Limb (tissue), 2 donors: ENCODE measurements around the gene SLC27A4.
A peak's percentile ranks its signal among the peaks of the same experiment; 100 is the strongest.

Experiments
- DNase-seq, 2 donors: peaks; one replicate each; pipeline ENCODE4 v3.0.0-alpha.2; 2016; ENCODE audit errors: extremely low spot score in 2 of 2

SLC27A4 gene

DNA sequence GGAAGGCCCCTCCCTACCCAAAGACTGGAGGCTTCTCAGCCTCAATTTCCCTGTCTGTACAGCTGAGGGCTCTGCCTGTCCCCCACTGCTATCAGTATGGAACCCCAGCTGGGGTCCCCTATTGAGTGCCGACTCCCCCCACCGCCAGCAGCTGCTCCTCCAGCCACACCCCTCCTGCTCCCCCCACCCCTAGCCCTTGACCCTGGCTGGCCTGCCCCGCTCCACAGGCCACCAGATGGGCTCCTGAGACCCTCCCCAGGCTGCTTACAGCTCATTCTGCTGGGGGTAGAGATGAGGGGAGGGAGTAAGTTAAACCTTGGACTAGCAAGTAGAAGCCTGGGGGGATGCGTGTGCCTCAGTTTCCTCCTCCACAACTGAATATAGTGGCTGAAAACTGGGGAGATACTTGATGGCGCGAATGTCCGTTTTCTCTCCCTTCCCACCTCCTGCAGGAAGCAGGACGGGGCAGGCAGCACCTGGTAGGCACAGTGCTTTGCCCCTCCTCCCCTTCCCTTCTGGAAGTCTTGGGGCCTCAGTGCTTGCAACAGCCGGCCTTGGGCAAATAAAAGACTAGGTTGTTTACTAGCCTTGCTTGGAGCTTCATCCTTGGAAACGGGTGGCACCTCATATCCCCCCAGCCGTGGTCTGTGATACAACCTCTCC lies 50.0 kb downstream of the SLC27A4 start:
- DNase-seq, result no peak

DNA sequence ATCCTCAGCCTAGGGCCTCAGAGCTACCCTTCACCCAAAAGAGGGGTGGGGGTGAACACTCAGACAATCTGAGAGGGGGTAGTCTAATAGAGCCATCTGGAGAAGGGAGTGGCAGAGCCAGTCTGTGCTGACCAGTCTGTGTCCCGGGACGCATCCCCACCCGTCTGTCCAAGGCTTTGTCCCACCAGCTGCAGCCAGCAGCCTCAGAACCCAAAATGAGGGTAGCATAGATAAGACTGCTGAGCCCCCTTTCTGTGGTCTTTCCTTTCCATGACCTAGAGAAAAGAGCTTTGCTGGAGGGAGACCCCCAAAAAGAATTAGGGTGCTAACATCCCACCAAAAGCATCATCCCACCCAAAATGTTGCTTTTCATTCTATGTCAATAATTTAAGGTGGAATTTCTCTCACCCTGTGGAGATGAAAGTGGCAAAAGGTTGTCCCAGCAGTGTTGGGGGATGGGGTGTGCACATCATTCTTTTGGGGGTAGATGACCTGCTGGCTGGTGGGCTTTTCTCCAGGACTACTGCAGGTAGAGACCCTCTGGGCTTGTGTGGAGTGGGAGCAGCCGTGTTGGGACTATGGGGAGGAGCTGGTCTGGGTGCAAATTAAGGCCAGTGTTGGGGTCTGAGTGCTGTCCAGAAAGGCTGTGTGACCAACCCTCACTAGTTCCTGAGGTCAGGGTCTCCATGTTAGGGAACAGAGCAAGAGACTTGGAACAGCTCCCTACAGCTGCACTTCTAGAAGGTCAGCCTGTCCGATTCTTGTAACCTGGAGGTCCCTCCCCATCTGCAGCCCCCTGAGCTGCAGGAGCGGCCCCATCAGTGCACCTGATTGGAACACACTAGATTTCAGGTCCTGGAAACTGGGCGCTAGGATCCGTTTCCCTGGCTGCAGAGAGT lies 50.7 kb downstream of the SLC27A4 start:
- no peak for DNase-seq

DNA sequence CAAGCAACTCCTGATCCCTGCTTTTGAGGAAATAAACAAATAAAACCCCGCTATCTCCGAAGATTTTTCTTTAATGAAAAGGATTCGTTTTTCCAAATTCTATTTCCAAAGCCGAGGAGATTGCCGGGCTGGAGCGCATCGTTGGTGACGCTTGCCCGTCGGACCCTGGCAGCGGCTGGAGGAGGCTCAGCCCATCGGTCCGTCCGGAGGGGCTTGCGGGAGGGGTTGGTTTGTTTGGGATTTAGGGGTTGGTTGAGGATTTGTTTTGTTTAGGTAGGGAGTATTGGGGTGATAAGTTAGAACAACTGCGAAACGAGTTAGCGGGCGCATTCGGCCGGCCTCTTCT lies 51.6 kb downstream of the SLC27A4 start:
- no peak for DNase-seq

DNA sequence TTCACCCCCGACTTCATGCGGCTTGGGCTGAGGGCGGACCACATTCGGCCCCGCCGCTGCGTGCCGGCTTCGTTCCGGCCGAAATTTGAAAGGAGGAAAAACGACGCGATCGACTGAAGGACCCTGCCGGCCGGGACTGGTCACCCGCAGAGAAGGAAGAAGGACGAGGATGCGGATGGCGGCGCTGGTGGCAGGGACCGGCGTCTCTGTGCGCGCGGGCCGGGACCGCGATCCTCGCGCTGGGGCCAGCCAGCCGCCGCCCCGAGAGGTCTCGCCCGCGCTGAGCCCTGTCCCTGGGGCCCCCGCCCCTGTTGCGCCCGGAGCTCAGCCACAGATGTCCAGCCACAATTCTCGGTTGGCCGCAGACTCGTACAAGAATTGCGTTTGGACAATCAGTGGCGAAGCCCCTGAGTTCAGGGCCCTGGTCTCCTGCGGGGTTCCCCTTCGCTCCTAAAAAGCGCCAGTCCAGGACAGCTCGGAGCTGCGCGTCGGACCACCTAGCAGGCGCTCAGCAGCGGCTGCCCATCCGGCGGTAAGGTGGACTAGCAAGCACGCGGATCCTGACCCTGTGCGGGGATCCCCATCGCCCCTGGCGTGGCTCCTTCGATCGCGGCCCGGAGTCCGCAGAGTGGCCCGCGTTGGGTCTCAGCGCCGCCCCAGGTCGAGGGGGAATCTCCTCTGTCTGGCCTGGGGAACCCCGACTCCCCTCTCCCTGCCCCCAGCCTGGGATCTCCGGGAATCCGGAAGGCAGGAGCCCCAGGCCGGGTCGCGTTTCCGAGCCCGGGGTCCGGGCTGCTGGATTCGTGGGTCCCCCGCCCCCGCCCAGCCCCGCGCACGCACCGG lies 52.2 kb downstream of the SLC27A4 start:
- DNase-seq, result no peak

DNA sequence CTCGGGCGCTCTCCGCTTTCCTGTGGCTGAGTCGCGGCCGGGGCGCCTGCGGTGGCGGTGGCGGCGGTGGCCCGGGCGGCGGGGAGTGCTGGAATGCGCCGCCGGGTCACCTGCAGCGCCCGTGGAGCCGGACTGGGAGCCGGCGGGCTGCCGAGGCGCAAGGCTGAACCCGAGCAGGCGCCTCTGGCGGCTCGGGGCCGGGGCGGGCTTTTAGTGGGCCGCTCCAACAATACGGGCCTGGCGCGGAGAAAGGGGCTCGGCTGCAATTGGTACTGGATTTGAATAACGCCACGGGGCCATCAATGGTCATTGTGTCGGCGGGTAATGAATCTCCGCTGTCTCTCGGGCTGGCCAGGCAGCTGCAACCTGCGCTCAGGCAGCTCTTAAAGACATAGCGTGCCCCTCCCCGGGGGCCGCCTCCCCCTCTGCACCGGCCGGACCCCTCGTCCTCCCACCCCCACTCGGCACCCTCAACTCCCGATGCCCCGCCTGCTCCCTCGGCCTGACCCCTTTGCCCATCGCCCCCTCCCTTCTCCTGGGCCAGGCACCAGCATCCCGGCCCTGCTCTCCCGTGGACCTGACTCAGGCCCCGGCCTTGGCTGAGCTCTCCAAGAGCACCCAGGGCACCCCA lies 52.9 kb downstream of the SLC27A4 start:
- peak in 1 of 2 donors; percentile 69 for DNase-seq

DNA sequence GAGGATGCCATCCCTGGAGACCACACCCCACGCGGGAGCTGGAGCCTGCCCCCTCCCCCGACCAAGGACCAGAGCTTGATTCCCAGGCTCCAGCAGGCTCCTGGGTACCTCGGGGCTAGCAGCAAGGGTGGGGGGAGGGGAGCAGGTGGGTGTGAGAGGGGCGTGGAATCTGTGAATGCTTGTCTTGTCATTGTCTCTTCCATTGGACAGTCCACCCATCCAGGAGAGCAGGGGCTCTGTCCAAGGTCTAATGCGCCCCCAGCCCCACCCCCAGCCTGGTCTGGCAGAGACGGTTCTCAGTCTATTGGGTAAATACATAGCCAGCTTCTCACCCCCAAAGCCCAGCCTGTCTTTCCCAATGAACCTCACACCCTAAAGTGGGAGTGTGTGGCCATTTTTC lies 53.6 kb downstream of the SLC27A4 start:
- DNase-seq, result no peak

DNA sequence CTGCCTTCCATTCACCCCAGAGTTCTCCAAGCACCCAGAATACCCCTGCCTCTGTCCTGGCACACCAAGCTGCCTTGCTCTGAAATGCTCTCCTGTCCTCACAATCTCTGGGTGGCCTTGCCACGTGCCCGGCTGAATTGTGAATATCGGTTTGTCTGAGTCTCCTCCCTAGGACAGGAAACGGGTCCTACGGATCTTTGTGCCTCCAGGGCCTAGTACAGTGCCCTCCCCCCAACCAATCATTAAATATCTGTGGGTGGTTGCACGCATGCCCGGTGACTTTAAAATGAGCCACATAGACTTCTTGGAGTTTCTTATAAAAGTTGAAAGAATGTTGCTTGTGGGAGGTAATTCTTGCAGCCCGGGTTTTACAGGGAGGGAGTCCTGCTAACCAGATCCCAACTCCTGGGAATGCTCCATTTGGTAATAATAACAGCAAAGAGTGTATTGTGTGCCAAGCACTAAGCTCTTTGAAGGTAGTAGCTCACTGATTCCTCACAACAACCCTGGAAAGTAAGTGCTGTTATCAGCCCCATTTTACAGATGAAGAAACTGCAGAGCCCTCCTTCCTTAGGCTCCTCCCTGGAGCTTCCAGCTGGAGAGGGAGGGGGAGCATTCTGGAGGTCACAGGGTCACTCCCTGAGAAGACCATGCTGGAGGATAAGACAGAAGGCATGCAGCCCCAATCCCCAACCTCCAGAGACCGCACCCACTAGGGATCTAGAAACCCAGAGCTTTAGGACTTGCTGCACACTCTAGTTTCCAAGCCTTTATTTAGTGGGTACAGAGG lies 54.2 kb downstream of the SLC27A4 start:
- no peak for DNase-seq

DNA sequence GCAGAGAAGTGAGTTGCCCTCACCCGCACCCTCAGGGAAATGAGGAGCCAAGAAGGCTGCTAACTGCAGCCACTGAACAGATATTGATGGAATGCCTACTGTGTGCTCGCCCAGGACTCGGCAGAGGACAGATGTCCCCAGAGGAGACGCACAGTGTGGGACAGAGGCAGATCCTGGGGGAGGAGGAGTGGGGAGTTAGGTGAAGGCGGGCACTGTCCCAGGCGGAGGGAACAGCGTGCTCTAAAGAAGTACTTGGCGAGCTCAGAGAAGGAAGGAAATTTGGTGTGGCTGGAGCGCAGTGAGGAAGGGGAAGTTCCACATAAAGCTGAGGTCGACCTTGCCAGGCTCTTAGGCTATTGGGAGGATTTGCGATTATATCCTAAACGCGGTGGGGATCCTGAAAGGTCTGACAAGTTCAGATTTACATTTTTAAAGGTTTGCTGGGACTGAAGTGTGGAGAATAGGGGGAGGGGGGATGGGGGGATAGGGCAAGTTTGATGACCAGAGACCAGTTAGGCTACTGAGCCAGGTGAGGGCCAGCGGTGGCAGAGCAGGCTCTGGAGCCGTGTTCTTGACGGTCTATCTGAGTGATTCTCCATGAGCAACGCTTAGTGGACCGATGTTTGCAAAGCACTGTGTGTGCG lies 56.8 kb downstream of the SLC27A4 start:
- DNase-seq, result no peak

DNA sequence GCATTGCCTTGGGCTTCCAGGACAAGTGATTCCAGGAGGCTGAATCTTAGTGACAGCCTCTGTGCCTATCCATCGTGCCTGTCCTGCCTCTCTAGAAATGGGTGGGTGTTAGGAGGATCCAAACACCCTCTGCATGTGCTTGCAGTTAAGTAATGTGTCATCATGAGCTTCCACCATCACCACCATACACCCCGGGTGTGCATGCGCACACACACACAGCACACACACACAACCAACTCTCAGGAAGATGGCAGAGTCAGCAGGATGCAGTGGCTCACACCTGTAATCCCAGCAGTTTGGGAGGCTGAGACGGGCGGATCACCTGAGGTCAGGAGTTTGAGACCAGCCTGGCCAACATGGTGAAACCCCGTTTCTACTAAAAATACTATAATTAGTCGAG lies 57.5 kb downstream of the SLC27A4 start:
- DNase-seq, result no peak

DNA sequence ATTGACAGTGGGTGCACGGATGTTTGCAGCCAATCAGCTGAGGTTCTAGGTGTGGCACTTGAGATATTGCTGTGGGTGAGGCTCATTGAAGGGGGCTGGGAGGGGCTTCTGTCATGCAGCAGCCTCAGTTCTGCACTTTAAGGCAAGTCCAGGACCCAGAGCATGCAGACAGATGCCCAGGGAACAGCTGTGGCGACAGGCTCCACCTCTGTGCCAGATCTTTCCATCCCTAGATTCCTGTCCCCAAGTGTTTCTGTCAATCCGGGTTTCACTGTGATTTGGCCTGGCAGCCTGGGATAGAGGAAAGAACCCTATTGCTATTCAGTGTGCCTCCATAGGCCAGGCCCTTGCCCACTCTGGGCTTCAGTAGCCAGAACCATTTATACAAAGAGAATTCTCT lies 59.5 kb downstream of the SLC27A4 start:
- no peak for DNase-seq

DNA sequence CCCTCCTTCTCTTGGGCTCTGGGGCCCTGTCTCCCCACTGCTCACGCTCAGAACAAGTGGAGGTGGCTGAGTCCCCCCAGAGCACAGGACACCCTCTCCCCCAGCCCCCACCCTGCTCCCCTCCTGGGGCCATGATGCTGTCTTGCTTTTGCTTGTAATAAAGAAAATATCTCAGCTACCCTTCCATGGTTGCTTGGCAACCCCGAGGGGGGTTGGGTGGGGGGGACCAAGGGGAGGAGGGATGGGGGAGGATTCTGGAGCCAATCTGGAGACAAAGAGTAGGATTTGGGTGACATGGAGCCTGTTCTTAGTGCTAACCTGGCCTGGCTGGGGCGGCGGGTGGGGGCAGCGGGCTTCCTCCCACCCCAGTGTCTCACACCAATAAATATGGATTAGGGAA lies 64.2 kb downstream of the SLC27A4 start:
- DNase-seq, result no peak

DNA sequence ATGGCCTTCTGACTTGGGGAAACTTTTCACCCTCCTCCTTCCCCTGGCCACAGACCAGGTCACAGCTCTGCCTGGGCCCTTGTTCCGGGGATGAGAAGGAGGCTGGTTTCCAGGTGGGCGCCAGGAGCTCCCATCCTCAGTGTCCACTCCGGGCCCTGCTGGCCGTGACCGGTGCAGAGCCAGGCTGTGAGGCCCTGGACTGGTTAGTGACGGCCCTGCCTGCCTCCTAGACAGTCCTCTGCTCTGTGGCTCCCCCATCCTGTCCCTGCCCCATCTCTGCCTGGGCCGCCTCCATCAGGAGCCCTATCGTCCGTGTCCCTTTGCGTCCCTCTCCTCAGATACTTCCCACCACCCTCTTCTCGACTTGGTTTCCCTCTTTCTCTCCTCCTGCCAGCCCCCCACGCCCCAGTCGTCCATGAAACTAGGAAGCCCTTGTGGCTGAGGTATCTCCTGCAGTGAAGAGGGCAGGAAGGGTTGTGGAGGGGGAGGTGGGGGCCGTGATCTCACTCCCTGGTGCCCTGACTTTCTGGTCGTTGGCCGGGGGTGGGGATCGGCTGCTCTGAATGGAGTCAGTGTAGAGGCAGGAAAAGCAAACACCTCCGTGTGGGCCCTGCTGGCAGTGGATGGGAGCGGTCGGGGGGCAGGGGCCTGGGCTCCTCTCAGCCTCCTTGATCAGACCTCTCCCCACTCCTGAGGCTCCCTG lies 64.9 kb downstream of the SLC27A4 start:
- DNase-seq, result no peak

DNA sequence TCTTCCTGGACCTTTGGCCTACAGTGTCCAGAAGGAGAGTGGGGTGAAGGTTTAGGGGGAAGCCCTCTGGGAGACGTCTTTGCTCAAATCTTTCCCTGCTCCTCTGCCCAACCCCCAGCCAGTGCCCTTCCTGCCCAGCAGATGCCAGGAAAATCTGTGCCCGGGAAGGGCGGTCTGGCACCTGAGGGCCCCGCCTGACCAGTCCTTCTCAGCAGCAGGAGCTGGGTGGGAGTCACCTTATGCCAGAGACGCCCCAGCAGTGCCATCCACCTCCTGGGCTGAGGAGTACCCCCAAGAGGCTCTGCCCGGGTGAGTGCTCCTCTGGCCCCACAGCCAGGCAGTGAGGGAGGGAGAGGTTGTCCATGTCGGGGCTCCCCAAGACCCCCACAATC lies 65.4 kb downstream of the SLC27A4 start:
- no peak for DNase-seq

DNA sequence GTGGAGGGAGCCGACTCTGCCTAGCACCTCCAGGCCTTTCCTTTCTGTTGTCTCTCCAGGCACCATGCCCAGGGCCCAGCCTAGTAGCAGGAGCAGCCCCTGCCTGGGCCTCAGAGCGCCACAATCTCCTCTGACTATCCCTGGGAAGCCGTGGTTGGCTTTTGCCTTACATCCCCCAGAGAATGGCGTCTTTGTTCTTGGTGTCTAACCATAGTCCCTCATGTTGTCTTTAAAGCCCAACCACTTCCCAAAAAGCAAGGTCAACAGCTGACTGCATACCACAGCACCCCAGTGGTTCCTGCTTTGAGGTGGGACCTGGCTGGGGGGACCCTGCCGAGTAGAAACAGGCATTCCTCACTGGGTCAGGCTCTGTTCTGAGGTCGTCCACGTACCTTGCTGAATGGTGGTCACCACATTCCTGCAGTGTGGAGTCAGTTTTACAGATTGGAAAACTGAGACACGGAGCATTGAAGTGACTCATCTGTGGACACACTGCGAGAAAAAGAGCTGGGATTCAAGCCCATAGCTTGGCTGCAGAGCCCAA lies 66.6 kb downstream of the SLC27A4 start:
- DNase-seq, result no peak

DNA sequence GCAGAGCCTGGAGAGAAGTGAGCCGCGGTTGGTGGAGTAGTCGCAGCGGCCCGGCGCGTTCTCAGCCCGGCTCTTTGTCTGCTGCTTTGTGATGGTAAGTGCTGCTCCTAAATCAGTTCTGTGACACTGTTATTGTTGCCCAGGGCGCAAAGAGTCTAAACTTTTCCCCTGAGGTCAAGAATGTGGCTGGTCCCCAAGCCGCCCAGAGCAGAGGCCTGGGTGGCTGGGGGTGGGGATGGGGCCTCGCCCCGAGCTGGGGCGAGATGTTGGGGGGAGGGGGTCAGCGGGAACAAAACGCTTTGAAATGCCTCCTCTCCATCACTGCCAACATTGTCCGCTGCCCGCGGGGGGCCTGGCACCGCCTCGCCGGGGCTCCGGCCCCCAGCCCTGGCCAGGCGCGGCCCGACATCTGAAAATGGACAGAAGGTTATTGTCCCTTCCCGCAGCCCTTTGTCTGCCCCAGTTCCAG lies 68.7 kb downstream of the SLC27A4 start:
- DNase-seq, result no peak

DNA sequence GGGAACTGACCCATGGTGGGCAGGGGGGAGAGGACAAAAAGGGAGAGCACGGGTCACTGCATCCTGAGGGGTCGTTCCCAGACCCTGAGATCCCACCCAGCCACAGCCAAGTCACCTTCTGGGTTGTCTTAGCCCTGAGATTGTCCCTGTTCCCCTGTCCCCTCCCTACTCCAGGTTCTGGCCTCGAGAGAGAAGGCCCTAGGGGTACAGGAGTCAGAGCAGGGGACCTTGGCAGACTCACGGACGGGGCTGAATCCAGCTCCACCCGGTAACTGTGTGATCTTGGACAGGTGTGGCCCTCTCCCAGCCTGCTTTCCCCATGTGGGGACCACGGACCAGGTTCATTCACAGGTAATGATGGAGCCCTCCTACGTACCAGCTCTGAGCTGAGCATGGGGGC lies 69.1 kb downstream of the SLC27A4 start:
- DNase-seq, result no peak

DNA sequence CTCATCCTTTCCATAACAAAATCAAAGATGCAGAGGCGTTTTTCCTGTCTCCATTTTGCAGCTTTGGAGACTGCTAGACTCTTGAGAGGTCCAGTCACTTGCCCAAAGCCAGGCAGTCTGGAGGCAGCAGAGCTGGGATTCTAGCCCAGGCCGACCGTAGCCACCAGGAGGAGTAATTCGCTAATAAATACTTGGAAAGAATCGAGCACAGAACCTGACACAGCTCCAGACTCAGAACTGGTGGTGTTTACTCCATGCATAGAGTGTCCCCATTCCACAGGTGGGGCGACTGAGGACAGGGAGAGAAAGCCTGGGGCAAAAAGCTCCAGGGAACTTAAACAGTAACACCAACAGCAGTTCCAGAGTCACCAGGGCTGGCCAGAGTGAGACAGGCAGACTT lies 69.7 kb downstream of the SLC27A4 start:
- no peak for DNase-seq
